HG03439 (cell line): ENCODE measurements around the gene KIAA0319L.
"Not testable (repeated sequence)": the region's sequence is repeated elsewhere in the genome, so short reads cannot be mapped to it uniquely, and the experiment has no call there.

ENCODE experiments used
- ATAC-seq: cut with Tn5 transposase; IDR thresholded peaks from one replicate; pipeline ENCODE4 v1.9.1; 2021; ENCODE audit warnings: mild to moderate bottlenecking, moderate library complexity; ENCODE audit not compliant: unreplicated experiment

KIAA0319L gene

DNA sequence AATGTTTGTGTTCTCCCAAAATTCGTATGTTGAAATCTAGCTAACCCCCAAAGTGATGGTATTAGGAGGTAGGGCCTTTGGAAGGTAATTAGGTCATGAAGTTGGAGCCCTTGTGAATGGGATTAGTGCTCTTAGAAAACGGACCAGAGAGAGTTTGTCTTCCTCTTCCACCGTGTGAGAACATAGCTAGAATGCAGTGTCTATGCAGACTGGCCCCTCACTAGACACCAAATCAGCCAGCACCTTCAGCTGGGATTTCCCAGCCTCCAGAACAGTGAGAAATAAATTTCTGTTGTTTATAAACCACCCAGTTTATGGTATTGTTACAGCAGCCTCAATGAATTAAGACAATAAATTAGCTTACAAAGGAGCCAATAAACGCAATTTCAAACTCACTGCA lies 58.0 kb downstream of the KIAA0319L start:
- ATAC-seq, result no peak

DNA sequence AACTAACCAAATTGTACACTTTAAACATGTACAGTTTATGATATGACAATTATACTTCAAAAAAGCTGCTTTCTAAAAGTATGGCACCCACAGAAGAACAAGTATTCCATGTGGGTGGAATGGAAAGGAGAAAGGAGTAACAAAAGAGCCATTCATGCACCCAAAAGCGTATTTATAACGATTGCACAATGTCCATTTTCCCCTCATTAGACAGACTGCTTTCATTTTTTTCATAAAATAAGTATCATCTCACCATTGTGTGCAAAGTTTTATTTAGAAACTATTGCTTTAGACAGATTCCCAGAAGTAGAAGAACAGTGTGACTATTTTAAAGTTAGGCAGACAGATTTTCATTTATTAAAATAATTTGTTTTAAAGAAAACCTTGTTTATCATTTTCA lies 59.6 kb downstream of the KIAA0319L start:
- no peak for ATAC-seq

DNA sequence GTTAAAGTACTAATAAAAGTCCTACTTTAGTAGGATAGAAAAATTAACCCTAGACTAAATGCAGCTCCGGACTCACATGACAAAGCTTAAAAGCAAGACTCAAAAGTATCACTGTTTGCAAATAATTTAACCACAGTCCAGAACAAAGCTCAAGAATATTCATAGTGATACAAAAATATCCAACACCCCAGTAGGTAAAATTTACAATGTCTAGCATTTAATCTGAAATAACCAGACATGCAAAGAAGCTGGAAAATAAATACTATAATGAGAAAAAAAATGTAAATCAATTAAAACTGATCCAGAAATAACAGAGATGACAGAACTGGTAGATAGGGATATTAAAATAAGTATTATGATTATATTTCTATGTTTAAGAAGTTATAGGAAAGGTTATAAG lies 67.0 kb downstream of the KIAA0319L start:
- ATAC-seq, result no peak

DNA sequence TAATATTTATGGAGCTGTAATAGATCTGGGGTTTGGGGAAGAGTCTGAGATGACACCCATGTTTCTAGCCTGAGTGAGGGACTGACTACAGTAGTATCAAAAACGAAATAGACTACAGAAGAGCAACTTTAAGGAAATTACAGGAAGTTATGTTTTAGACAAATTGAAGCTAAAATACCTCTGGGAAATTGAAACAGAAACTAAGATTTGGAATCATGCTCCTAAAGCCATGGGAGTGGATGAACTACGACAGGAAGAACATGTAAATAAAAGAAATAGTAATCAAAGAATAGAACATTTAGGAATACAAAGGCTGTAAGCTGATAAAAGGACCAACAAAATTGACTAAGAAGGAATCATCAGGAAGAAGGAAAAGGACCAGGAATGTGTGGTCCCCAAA lies 68.9 kb downstream of the KIAA0319L start:
- ATAC-seq, result no peak

DNA sequence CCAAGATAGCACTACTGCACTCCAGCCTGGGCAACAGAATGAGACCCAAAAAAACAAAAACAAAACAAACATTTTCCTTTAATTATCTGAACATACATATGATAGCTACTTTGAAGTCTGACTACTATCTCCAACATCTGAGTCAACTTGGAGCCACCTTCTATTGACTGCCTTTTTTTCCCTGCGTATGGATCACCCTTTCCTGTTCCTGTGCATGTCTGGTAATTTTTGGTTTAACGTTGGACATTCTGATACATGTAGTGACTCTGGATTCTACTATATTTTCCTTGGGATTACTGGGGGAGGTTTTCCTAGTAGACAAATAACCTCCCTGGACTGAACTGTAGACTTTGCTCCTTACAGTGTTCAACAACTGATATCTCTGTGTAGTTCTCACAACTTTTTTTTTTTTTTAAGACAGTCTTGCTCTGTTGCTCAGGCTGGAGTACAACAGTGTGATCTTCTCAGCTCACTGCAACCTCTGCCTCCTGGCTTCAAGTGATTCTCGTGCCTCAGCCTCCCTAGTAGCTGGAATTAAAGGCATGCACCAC lies 70.3 kb downstream of the KIAA0319L start:
- no peak for ATAC-seq

DNA sequence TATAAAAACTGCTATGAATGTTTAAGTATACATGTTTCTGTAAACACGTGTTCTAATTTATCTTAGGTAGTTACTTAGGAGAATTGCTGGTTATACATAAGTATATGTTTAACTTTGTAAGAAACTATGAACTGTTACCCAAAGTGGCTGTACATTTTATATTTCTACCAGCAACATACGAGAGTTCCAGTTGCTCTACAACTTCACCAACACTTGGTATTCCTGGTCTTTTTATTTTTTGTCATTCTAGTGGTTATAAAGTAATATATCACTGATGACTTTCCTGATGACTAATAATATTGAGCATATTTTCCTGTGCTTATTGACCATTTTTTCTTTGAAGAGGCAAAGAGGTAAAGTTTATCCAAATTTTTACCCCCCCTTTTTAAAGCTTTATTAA lies 76.0 kb downstream of the KIAA0319L start:
- no peak for ATAC-seq

DNA sequence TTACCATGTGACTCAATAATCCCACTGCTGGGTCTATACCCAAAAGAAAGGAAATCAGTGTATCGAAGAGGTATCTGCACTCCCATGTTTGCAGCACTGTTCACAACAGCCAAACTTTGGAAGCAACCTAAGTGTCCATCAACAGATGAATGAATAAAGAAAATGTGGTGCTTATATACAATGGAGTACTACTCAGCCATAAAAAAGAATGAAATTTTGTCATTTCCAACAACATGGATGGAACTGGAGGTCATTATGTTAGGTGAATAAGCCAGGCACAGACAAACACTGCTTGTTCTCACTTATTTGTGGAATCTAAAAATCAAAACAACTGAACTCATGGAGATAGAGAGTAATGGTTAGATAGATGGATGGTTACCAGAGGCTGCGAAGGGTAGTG lies 79.3 kb downstream of the KIAA0319L start:
- ATAC-seq, result no peak

DNA sequence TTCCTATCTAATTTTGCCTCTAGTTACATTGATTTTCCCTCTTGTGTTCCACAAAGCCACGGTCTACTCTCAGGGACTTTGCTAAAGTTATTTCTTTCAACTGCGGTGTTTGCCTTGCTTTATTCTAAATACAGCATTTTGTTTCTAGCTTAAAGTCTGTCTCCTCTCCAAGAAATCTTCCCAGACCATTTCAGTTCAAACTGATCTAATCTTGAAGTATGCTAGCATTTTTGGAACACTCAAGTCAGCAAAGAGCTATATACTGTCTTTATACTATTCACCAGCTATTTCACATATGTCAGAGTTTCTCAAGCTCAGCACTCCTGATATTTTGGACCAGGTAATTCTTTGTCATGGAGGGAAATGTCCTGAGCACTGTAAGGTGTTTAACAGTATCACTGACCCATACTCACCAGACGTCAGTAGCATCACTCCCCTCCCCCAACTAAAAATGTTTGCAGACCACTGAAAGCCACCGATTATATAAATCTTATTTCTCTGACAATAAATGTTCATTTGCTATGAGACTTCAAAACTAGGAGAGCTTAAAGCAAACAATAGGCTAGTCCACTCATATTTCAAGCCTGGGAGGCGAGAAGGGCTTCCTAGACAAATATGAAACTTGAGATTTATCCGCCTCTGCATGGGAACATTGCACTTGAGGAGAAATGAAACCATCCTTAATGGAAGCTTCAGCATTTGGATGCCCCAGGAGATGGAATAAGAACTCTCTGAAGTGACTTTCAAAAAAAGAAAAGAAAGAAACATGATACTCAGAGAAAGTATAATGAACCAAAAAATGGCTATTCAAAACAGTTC lies 81.1 kb downstream of the KIAA0319L start:
- ATAC-seq, result no peak

DNA sequence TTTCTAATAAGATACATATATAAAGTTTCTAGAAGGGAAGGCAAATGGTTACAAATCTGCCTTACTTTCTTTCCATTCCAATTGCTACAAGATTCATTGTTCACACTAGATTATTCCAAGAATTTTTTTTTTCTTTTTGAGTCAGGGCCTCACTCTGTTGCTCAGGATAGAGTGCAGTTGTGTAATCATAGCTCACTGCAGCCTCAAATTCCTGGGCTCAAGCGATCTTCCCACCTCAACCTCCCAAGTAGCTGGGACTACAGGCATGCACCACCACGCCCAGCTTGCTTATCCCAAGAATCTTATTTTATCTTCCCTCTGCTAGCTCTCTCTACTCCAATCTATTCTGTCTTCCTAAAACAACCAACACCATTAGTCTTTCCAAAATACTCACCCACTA lies 81.8 kb downstream of the KIAA0319L start:
- no peak for ATAC-seq

DNA sequence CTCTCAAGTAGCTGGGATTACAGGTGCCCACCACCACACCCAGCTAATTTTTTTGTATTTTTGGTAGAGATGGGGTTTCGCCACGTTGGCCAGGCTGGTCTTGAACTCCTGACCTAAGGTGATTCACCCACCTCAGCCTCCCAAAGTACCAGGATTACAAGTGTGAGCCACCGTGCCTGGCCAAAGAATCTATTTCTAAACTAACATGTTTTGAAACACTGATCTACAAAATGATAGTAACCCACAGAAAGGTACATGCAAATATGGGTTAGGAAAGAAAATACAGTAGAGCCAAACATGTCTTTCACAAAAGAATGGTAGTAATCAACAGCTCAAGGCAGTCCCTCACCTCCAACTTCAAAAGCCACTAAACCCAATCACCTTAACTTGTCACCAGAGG lies 84.0 kb downstream of the KIAA0319L start:
- not testable (repeated sequence) for ATAC-seq

DNA sequence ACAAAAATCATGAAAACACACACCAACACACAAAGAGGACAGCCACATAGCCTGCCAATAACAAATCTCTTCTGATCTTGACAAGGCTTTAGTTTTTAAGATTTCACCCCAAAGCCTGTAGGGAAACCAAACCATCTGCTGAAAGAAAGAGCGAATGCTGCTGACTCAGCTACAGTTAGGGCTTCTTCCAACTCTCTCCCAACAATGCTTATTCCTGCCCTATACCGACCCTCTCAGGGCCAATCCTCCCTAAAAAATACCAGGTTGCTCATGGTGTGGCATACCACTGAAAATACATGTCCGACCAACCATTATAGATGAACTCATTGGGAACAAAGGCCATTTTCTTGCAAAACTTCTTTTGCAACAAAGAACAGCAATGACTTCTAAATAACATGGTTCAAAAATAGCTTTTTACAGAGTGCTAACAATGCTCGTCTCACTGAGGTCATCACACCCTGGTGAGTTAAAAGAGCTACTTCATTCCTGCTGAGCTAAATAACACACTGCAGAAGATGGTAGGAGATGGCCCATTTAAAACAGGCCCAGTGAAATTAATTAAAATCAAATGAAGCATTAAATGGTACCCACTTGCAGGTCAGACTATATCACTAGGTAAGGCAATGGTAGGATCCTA lies 86.1 kb downstream of the KIAA0319L start:
- ATAC-seq, result no peak

DNA sequence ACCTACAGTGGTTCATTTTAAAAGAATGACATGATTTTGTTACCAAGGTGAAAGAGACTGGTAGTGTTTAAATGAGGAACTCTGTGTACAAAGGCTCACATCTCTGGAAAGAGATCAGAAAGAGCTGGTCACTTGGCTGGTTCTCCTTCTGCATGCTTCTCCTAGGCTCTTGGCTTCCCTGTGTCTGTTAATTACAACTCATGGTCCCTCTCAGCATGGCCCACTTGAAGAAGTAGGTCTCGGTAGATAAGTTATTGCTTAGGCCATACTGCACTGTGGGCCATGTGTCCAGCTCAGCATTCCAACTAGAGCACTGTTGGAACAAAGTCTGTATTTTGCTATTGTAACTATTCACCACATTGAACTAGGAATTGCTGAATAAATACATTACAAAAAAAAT lies 91.1 kb downstream of the KIAA0319L start:
- ATAC-seq, result no peak

DNA sequence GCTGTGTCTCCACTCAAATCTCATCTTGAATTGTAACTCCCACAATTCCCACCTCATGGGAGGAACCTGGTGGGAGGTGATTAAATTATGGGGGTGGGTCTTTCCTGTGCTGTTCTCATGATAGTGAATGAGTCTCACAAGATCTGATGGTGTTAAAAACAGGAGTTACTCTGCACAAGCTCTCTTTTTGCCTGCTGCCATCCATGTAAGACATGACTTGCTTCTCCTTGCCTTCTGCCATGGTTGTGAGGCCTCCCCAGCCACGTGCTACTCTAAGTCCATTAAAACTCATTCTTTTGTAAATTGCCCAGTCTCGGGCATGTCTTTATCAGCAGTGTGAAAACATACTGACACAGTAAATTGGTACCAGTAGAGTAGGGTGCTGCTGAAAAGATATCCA lies 93.5 kb downstream of the KIAA0319L start:
- not testable (repeated sequence) for ATAC-seq

DNA sequence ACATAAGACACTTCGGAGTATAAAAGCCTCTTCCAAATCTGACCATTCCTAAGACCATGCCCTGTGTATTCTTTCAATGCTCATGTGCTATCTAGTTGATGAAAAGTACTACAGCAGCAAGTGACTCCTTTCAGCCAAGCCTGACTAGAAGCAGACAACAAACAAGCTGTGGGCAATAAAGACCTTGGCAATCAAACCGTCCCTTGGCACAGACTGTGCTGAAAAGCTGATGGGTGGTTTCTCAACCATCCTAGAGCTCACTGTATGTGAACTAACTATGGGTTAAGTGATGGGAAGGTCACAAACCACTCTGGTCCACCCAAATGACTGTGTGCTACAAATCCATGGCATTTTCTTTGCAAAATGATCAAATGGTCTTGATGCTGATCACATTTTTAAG lies 94.0 kb downstream of the KIAA0319L start:
- no peak for ATAC-seq

DNA sequence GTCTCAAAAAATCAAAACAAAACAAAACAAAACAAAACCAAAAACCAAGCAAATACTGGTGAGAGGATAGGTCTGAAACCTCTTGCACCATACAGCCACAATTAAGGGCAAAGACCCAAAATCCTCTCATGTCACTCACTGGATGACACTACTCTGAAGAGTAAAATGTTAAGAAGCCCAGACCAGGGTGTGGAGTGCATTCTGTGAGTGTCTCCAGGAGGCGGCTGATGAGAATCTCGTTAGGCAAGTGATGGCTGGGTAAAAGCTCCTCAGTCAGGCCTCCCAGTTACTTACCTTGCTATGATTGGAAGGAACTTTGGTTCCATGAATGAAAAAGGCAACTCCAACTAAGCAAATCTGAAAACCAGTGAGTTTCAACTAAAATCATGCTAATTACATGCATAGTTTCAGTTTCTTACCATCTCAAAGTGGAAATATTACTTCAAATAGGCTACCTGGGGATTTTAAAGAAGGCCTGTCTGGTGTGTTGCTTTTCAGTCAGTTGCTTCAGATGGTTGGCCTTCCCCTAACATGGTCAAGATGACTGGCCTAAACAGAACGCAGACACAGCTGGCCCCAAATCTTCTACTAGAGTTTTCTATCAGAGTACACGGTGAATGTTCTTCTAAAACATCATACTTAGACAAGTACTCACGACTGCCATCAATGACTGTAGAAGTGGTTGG lies 95.1 kb downstream of the KIAA0319L start:
- no peak for ATAC-seq

DNA sequence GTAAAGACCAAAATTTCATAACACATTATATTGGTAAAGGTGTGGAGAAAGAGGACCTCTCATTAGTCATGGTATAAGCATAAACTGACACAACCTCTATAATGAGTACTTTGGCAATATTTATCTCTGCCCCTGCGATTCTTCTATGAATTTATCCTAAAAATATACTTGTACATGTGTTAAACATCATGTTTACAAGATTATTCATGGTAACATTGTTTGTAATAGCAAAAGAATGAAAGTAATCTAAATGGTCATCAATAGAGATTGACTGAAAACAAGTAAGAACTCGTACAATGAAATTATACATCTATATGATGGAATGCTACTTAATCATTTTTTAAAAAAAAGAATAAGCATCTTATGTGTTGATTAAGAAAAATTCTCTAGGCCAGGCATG lies 96.4 kb downstream of the KIAA0319L start:
- ATAC-seq, result no peak

DNA sequence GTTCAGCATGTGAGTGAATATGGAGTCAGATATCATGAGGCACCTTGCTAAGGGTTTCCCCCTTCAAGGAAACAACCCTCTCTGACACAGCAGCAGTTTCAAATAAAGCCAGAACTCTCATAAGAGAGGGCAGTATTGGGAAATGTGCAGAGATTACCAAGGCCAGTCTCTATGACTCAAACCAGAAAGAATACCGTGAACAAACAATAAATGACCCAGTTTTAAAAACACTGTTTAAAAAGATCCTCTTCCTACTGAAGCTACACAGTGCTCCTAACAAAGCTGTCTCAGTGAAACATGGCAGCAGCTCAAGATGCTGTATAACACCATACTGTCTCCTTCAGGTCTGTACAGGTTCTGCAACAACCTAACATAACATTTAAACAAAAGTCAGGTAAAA lies 102.6 kb downstream of the KIAA0319L start:
- no peak for ATAC-seq

DNA sequence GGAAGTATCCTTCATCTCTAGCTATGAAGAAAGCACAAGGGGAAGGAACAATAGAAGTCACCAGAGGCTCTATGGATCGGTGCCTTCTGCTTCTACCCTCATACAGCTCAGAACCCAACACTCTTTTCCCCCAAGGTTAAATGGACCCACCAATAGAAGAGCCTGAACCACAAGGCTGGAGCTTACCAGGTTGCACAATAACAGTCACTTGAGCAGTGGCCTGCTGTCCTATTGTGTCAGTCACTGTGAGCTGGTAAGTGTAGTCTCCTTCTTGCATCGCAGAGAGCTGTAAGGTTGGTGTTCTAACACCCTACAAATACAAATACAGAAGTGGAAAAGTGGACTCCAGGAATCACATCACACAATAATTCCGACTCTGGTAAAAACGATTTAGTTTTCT lies 103.0 kb downstream of the KIAA0319L start:
- ATAC-seq, result no peak

DNA sequence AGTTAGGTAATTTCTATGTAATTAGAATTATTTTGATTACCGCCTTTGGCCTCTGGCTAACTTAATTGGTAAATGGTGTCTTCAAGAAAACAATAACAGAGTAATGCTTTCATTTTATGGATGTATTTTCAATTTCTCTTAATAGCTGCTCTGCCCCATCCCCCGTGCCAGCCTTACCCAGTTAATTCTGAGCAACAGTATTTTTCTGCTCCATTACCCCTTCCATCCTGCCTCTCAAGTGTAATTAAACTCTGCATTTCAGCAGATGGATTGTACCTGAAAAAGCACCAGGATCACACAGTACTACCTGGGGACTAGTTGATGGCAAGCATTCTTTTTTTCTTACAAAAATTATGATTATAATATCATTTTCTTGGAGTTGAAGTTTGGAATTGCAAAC lies 104.2 kb downstream of the KIAA0319L start:
- no peak for ATAC-seq

DNA sequence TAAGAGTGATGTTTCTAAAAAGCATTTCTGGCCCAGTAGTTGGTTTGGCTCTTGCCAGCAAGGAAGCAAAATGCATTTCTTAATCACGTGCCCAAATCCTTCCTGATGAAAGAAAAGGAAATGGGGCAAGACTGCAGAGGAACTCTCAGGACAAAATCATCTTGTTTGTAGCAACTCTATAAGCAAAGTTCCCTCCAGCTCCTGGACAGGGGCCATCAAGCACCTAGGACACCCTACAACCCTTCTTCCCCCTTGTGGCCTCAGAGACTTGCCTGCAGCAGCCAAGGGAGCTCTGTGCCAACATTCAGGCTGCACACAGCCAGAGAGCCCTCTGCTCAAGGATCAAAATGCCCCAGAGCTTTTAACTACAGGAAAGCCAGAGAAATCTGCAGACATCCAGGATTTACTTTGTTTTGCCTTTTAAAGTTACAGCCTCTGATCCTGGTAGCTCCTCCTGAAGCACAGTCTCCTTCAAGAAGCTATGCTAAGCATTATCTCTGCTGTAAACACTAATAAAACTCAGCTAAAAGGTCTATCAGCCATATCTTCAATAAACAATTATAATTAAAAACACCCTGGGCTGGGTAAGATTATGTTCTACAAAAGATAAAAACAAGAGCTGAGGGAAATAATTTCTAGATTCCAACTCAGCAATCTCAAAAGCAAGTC lies 105.0 kb downstream of the KIAA0319L start:
- no peak for ATAC-seq

DNA sequence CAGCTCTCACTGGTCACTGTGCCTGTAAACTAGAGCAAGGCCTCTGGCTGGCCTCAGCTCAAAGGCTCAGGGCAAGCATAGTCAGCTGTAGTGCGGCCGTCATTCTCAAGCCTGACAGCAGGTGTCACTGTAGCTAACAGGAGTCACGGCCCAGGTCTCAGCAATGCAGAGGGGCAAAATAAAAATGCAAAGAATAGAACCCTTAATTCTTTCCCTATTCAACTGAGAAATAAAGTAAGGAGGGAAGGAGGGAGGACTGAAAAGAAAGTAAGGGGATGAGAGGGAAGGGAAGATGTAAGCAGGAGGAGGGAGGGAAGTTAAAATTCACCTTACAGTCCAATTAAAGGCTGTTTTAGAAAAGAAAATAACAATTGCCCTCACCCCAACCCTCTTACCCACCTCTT lies 106.1 kb downstream of the KIAA0319L start:
- no peak for ATAC-seq
